ENCODE measurements around the gene SBF2.
A peak's percentile ranks its signal among the peaks of the same experiment; 100 is the strongest.

SBF2 gene

GRCh38 chr11:9838961-9839360 is 455.1 kb downstream of the SBF2 start:
- DNase-seq, result peak; percentile 83

GRCh38 chr11:9838229-9838628 is 455.8 kb downstream of the SBF2 start:
- DNase-seq, result peak; percentile 76

GRCh38 chr11:9834291-9834690 is 459.7 kb downstream of the SBF2 start:
- DNase-seq, result peak; percentile 45

GRCh38 chr11:9831122-9831521 is 462.9 kb downstream of the SBF2 start:
- no peak for DNase-seq

GRCh38 chr11:9827708-9828107 is 466.3 kb downstream of the SBF2 start:
- DNase-seq, result peak; percentile 39

GRCh38 chr11:9826390-9826789 is 467.6 kb downstream of the SBF2 start:
- DNase-seq, result no peak

GRCh38 chr11:9825895-9826294 is 468.1 kb downstream of the SBF2 start:
- DNase-seq, result no peak

- DNase-seq, result peak; percentile 25
Observed at GRCh38 chr11:9825315-9825714, 468.7 kb downstream of the SBF2 start.

GRCh38 chr11:9823887-9824385 is 470.1 kb downstream of the SBF2 start:
- no peak for DNase-seq

- no peak for DNase-seq
Observed at GRCh38 chr11:9823439-9823838, 470.6 kb downstream of the SBF2 start.

GRCh38 chr11:9821008-9821752 is 472.8 kb downstream of the SBF2 start:
- DNase-seq, result peak; percentile 42

- no peak for DNase-seq
Observed at GRCh38 chr11:9820260-9820659, 473.8 kb downstream of the SBF2 start.

- DNase-seq, result no peak
Observed at GRCh38 chr11:9817191-9817590, 476.8 kb downstream of the SBF2 start.

GRCh38 chr11:9815486-9816136 is 478.4 kb downstream of the SBF2 start:
- DNase-seq, result peak; percentile 86

- DNase-seq, result no peak
Observed at GRCh38 chr11:9814108-9814507, 479.9 kb downstream of the SBF2 start.

GRCh38 chr11:9808943-9809342 is 485.1 kb downstream of the SBF2 start:
- no peak for DNase-seq

- no peak for DNase-seq
Observed at GRCh38 chr11:9806946-9807687, 486.9 kb downstream of the SBF2 start.

- no peak for DNase-seq
Observed at GRCh38 chr11:9804419-9804902, 489.6 kb downstream of the SBF2 start.

- DNase-seq, result no peak
Observed at GRCh38 chr11:9803685-9804418, 490.2 kb downstream of the SBF2 start.

- peak; percentile 84 for DNase-seq
Observed at GRCh38 chr11:9802291-9802861, 491.6 kb downstream of the SBF2 start.

- DNase-seq, result peak; percentile 36
Observed at GRCh38 chr11:9799886-9800285, 494.1 kb downstream of the SBF2 start.

GRCh38 chr11:9797300-9797699 is 496.7 kb downstream of the SBF2 start:
- DNase-seq, result no peak

Data from EL (cell line).